A673 (cell line): ENCODE data around the gene COX18. TPM values are rescaled to one million over a fixed set of nuclear protein-coding genes. Genes with fewer than 3 reads are reported as not detected.

ENCODE experiments used
- BruUV-seq: library from RNA; stranded (reverse); fragments of 400-500 nt; replicated peaks from 2 replicates; lab custom pipeline; 2021; lab: Mats Ljungman, UMichigan
- CTCF ChIA-PET: fragments of 300-600 bp; sonication (Branson Sonifier 250); formaldehyde crosslinking; loops from one replicate; lab custom pipeline; 2022; ENCODE audit warnings: antibody characterized with exemption; lab: Charles Lee
- POLR2A ChIA-PET: fragments of 300-600 bp; sonication (Branson Sonifier 250); formaldehyde crosslinking; loops from one replicate; lab custom pipeline; 2022; ENCODE audit warnings: antibody characterized with exemption; ENCODE audit not compliant: low non-redundant PET; lab: Charles Lee
- DNase-seq: peaks from one replicate; pipeline ENCODE4 v3.0.0-alpha.2; 2015; ENCODE audit warnings: low spot score
- H3K27ac ChIP-seq: fragments of 200-600 bp; sonication (generic); 2 replicates; pipeline ENCODE4 v1.5.1; 2016; ENCODE audit warnings: mixed run types, low read depth, mild to moderate bottlenecking, mixed read lengths, antibody characterized with exemption, low read length; ENCODE audit not compliant: poor library complexity, severe bottlenecking
- H3K27me3 ChIP-seq: fragments of 200-600 bp; sonication (generic); replicated peaks from 2 replicates; pipeline ENCODE4 v1.6.1; 2017; ENCODE audit warnings: mixed run types, low read depth, mild to moderate bottlenecking, mixed read lengths, antibody characterized with exemption, low read length; ENCODE audit not compliant: insufficient read depth, poor library complexity
- H3K36me3 ChIP-seq: fragments of 200-600 bp; sonication (generic); 2 replicates; pipeline ENCODE4 v1.6.1; 2016; ENCODE audit warnings: mixed run types, mild to moderate bottlenecking, mixed read lengths, antibody characterized with exemption, low read length; ENCODE audit not compliant: insufficient read depth, poor library complexity, severe bottlenecking
- H3K4me1 ChIP-seq: fragments of 200-600 bp; sonication (generic); 2 replicates; pipeline ENCODE4 v1.6.1; 2017; ENCODE audit warnings: mixed run types, mild to moderate bottlenecking, mixed read lengths, antibody characterized with exemption, low read length; ENCODE audit not compliant: insufficient read depth, poor library complexity, severe bottlenecking
- H3K4me3 ChIP-seq: fragments of 200-600 bp; sonication (generic); 2 replicates; pipeline ENCODE4 v1.5.1; 2016; ENCODE audit warnings: low read depth, mixed run types, mild to moderate bottlenecking, mixed read lengths, low read length; ENCODE audit not compliant: poor library complexity, severe bottlenecking
- H3K9me3 ChIP-seq: fragments of 200-600 bp; sonication (generic); 2 replicates; pipeline ENCODE4 v1.6.1; 2016; ENCODE audit warnings: mixed run types, low read depth, mild to moderate bottlenecking, mixed read lengths, antibody characterized with exemption, low read length; ENCODE audit not compliant: poor library complexity, severe bottlenecking
- CTCF ChIP-seq: fragments of 300-800, 200-600 bp; sonication (generic); conservative IDR thresholded peaks from 2 replicates; pipeline ENCODE4 v1.5.1; 2017; ENCODE audit warnings: low read depth, mild to moderate bottlenecking, antibody characterized with exemption, low read length, moderate library complexity, mixed read lengths
- EZH2 ChIP-seq: fragments of 200-600 bp; sonication (generic); IDR thresholded peaks from 2 replicates; pipeline ENCODE4 v1.6.1; 2017; ENCODE audit warnings: borderline replicate concordance, low read depth, mild to moderate bottlenecking, mixed read lengths, antibody characterized with exemption, low read length; ENCODE audit not compliant: poor library complexity, severe bottlenecking
- intact Hi-C: fragments of 100-400 bp; cut with micrococcal nuclease; formaldehyde crosslinking; loops from one replicate; pipeline ENCODE4 v1.10.0; 2022; ENCODE audit not compliant: unreplicated experiment
- total RNA-seq: library from RNA; stranded (reverse); gene quantifications from 2 replicates; pipeline ENCODE4 v1.2.3, GENCODE V29; 2021

Gene COX18
- total RNA-seq, 1 experiment from 2014 or later, result 11.1 TPM

GRCh38 chr4:73098016-73098415, 28.5 kb upstream of the COX18 start:
- H3K27ac ChIP-seq, result no peak overlapping the region
- no peak overlapping the region for H3K4me3 ChIP-seq
- no peaks in the 10 kb centered on the region for H3K4me1 ChIP-seq
- intact Hi-C loops, result no loop called here
- H3K27me3 ChIP-seq, result no peaks in the 10 kb centered on the region
- ChIA-PET CTCF (no interaction called here), POLR2A (no interaction called here)
- H3K9me3 ChIP-seq, result no peaks in the 10 kb centered on the region
- BruUV-seq, result no TSS peak
- DNase-seq, result no peak
- no peak for TF ChIP-seq CTCF
- no peak for TF ChIP-seq EZH2
- peaks cover 17% of the 10 kb centered on the region for H3K36me3 ChIP-seq

DNA sequence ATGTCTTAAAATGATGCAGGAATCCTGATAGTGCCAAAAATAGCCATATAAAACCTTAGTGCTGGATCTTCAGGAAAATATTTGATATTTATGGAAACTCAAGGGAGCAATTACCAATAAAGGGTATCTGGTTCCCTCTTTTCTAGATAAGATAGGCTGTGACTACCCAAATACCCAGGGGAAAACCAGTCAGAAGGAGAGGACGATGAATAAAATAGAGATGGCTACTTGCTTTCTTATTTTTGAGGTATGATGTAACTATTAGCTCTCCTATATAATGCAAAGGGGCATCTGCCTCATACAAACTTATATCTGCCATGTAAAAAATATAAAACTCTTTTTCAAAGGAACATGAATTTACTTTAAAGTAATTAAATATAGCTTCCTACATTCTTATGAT, 23.4 kb upstream of the COX18 start:
- no TSS peak for BruUV-seq
- no peak overlapping the region for H3K4me3 ChIP-seq
- H3K36me3 ChIP-seq, result peaks cover 20% of the 10 kb centered on the region
- intact Hi-C loops, result no loop called here
- POLR2A ChIA-PET, result no interaction called here
- no peaks in the 10 kb centered on the region for H3K4me1 ChIP-seq
- no peak for TF ChIP-seq EZH2
- TF ChIP-seq CTCF, result no peak
- no peak overlapping the region for H3K27ac ChIP-seq
- no peak for DNase-seq
- H3K9me3 ChIP-seq, result no peaks in the 10 kb centered on the region
- CTCF ChIA-PET, result no interaction called here
- no peaks in the 10 kb centered on the region for H3K27me3 ChIP-seq

DNA sequence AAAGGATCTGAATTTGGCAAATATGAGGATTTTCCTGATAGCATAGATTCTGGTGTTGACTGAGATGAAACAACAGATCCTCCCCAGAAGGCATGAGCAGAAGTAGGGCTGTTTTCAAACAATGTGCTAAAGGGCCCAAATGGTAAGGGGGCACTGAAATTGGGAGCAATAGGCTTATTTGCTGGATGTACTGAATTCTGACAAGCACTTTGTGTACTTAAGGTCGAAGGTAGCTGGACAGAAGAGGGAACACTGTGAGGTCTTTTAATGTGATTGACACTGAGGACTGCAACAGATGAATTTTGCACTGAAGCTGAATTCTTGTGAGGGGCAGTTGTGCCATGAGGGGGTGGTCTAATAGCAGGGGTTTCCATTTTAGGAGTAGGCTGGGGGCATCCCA, 21.2 kb upstream of the COX18 start:
- CTCF ChIA-PET, result no interaction called here
- TF ChIP-seq CTCF (no peak), EZH2 (no peak)
- POLR2A ChIA-PET, result no interaction called here
- intact Hi-C loops, result no loop called here
- Histone ChIP-seq H3K36me3 (peaks cover 15% of the 10 kb centered on the region), H3K27me3 (no peaks in the 10 kb centered on the region), H3K9me3 (no peaks in the 10 kb centered on the region), H3K27ac (no peak overlapping the region), H3K4me1 (no peaks in the 10 kb centered on the region), H3K4me3 (no peak overlapping the region)
- no peak for DNase-seq
- no TSS peak for BruUV-seq
